Measurements from ENCODE around the gene ELL.
A peak's percentile ranks its signal among the peaks of the same experiment; 100 is the strongest.

Gene ELL

DNA sequence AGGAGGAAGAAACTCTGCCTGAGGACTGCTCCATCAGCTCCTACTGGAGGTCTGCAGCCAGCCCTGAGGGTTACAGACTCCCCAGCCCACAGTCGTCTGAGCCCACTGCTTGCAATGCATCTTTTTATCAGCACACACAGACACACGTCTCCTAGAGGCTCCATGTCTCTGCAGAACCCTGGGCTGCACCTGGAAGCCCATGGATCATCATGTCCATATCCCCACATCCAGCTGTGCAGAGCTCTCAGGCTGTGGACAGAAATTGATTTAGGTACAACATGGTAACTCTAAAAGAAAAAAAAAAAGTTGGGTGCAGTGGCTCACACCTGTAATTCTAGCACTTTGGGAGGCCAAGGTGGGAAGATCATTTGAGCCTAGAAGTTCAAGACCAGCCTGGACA, 51.1 kb downstream of the ELL start:
- Histone ChIP-seq H3K9ac (ENCODE audit: low read depth, low read length) (no peak overlapping the region), H3K36me3 (ENCODE audit: insufficient read depth, low read length) (peaks cover 24% of the 10 kb centered on the region), H3K27me3 (ENCODE audit: control insufficient read depth, insufficient read depth, low read length) (no peaks in the 10 kb centered on the region), H3K9me3 (replicated peaks; ENCODE audit: low read length) (no peaks in the 10 kb centered on the region), H3K4me3 (ENCODE audit: low read length) (no peak overlapping the region), H3K4me2 (ENCODE audit: low read length) (no peak overlapping the region), H3K4me1 (ENCODE audit: control insufficient read depth, insufficient read depth, low read length) (peaks cover 12% of the 10 kb centered on the region)

DNA sequence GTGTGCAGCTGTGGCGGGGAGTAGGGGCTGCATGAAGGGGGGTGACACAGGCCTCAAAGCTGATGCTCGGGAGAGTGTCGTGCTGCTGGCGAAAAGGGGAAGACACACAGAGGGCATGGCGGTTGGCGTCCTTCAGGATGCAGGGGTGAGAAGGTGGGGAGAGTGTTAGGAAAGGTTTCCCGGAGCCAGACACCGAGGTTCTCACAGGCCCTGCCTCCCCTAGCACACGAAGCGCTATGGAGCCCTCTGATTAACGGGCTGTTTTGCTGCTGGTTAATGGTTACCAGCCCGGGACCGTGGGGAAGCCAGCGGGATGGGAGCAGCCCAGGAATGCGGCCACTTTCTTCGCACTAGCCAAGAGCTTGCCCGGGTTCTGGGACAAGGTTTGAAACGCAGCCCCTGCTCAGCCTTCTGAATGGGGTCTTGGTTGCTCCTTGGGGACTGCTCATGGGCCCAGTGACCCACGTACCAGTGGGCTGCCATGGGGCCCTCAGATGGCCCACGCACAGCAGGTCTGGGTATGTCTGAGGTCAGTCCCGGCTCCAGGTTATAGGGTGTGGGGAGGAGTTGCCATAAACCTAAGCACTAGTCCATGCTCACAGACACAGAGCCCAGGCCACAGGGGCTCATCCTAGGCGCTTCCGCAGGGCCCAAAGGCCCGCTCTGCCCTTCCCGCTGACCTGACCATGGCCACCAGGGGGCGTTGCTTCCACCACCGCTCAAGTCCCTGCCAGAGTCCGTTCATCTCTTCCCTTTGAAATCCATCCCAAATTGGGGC, 52.6 kb downstream of the ELL start:
- H3K4me3 ChIP-seq (ENCODE audit: low read length) = no peak overlapping the region
- H3K36me3 ChIP-seq (ENCODE audit: insufficient read depth, low read length) = peaks cover 34% of the 10 kb centered on the region
- peak overlapping the region; percentile 5 for H3K9ac ChIP-seq (ENCODE audit: low read depth, low read length)

DNA sequence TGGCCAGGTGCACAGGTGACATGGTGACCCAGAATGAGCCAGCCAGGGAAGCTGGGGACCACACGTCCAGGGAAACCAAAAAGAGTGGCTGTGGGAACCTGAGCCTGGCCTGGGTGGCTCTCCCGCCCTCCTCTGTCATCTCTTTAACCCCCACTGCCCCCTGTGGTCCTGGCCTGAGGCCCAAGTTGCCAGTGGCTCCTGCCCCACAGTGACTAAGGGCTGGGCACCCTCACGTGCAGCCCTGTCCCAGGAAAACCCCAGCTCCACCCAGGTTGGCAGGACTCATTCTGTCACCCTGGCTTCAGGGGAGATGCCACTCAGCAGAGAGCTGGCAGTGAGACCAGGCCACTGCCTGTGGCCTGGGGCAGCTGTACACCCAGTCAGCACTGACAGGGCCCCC, 53.4 kb downstream of the ELL start:
- H3K27me3 ChIP-seq (ENCODE audit: control insufficient read depth, insufficient read depth, low read length) = no peaks in the 10 kb centered on the region
- H3K9ac ChIP-seq (ENCODE audit: low read depth, low read length) = no peak overlapping the region
- peaks cover 29% of the 10 kb centered on the region for H3K4me1 ChIP-seq (ENCODE audit: control insufficient read depth, insufficient read depth, low read length)
- peaks cover 37% of the 10 kb centered on the region for H3K36me3 ChIP-seq (ENCODE audit: insufficient read depth, low read length)
- H3K4me3 ChIP-seq (ENCODE audit: low read length) = no peak overlapping the region
- no peak overlapping the region for H3K4me2 ChIP-seq (ENCODE audit: low read length)
- H3K9me3 ChIP-seq (replicated peaks; ENCODE audit: low read length) = no peaks in the 10 kb centered on the region

More for the DNA sequence above, 52.6 kb downstream of the ELL start:
- Histone ChIP-seq H3K27me3 (ENCODE audit: control insufficient read depth, insufficient read depth, low read length) (no peaks in the 10 kb centered on the region), H3K9me3 (replicated peaks; ENCODE audit: low read length) (no peaks in the 10 kb centered on the region), H3K4me1 (ENCODE audit: control insufficient read depth, insufficient read depth, low read length) (peaks cover 24% of the 10 kb centered on the region), H3K4me2 (ENCODE audit: low read length) (no peak overlapping the region)

DNA sequence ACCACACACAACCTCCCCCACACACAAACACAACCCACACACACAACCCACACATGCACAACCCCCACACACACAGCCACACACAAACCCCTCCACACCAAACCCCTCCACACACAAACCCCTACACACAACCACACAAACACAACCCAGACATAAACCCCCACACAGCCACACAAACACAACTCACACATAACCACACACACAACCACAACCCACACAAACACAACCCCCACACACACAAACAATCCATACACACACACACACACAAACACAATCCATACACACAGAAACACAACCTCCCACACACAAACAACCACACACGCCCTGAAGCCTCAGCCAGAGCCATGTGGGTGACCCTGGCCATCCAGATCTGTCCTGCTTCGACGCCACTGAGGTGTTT, 53.9 kb downstream of the ELL start:
- H3K36me3 ChIP-seq (ENCODE audit: insufficient read depth, low read length) = peaks cover 38% of the 10 kb centered on the region
- H3K27me3 ChIP-seq (ENCODE audit: control insufficient read depth, insufficient read depth, low read length) = no peaks in the 10 kb centered on the region
- no peak overlapping the region for H3K9ac ChIP-seq (ENCODE audit: low read depth, low read length)
- H3K9me3 ChIP-seq (replicated peaks; ENCODE audit: low read length) = no peaks in the 10 kb centered on the region
- peaks cover 29% of the 10 kb centered on the region for H3K4me1 ChIP-seq (ENCODE audit: control insufficient read depth, insufficient read depth, low read length)
- no peak overlapping the region for H3K4me3 ChIP-seq (ENCODE audit: low read length)
- H3K4me2 ChIP-seq (ENCODE audit: low read length) = no peak overlapping the region

DNA sequence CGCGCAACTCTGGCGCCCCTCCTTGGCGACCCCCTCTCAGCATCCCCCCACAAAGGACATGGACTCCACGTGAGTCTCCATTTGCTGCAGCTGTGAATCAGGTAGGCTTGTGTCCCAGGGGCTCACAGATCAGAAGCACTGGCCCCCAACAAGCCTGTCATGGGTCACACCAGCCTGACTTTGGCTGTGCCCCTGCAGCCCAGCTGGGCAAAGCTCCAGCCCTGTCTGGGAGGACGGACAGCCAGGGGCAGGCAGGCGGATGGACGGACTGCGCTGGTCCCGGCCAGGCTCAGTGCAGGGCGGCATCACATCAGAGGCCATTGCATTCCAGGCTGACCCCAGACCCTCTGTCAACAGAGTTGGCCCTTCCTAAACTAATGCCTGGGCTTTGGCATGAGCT, 55.5 kb downstream of the ELL start:
- Histone ChIP-seq H3K9me3 (replicated peaks; ENCODE audit: low read length) (no peaks in the 10 kb centered on the region), H3K36me3 (ENCODE audit: insufficient read depth, low read length) (peaks cover 52% of the 10 kb centered on the region), H3K9ac (ENCODE audit: low read depth, low read length) (no peak overlapping the region), H3K4me1 (ENCODE audit: control insufficient read depth, insufficient read depth, low read length) (peaks cover 33% of the 10 kb centered on the region), H3K4me3 (ENCODE audit: low read length) (no peak overlapping the region), H3K4me2 (ENCODE audit: low read length) (no peak overlapping the region), H3K27me3 (ENCODE audit: control insufficient read depth, insufficient read depth, low read length) (no peaks in the 10 kb centered on the region)

DNA sequence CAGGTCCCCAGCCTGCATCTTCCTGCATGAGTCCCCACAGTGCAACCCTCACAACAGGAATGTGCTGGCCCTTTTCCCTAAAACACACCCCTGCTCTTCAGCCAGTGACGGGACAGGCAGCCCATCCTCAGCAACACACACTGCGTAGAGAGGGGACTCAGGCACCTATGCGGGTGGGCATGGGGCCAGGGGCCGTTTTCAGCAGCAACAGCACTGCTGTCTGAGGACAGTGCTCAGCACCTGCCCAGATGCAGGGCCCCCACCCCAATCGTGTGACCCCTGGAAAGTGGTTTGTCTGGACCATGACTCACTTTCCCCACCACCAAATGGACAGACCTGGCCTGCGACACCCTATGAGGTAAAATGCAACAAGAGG, 55.9 kb downstream of the ELL start:
- no peaks in the 10 kb centered on the region for H3K9me3 ChIP-seq (replicated peaks; ENCODE audit: low read length)
- peaks cover 53% of the 10 kb centered on the region for H3K36me3 ChIP-seq (ENCODE audit: insufficient read depth, low read length)
- H3K9ac ChIP-seq (ENCODE audit: low read depth, low read length) = no peak overlapping the region
- peaks cover 38% of the 10 kb centered on the region for H3K4me1 ChIP-seq (ENCODE audit: control insufficient read depth, insufficient read depth, low read length)
- no peak overlapping the region for H3K4me3 ChIP-seq (ENCODE audit: low read length)
- no peaks in the 10 kb centered on the region for H3K27me3 ChIP-seq (ENCODE audit: control insufficient read depth, insufficient read depth, low read length)
- H3K4me2 ChIP-seq (ENCODE audit: low read length) = no peak overlapping the region

DNA sequence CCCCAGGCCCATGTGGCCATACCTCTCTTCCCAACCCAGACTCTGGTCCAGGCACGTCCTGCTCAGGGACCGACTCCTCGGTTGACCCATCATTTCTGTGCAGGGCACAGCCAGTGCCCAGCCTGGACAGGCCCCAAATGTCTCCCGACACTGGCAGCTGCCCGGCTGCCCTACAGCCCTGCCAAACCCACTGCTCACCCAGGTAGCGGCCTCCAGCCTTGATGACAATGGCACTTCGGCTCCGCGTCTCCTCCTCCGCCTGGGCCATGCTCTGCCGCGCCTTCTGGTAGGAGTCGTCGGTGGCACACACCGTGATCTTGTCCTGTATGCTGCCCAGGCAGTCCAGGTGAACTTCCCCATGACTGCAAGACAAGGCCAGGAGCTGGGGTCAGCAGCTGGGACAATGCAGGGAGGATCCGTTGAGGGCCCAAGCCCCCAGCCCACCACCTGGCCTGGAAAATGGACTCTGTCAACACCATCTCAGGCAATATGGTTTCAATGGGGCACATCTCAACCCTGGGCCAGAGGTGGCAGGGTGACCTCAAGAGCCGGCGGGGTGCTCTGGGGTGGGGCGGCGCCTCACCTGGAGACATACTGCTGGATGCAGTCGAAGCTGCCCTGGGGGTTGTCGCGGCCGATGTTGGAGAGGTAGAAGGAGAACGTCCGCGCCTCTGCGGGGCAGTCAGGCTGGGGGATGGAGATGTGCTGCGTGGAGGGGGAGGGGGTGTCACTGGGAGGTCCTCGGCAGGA, 56.5 kb downstream of the ELL start:
- peaks cover 42% of the 10 kb centered on the region for H3K4me1 ChIP-seq (ENCODE audit: control insufficient read depth, insufficient read depth, low read length)
- peak overlapping the region; percentile 4 for H3K9ac ChIP-seq (ENCODE audit: low read depth, low read length)
- H3K27me3 ChIP-seq (ENCODE audit: control insufficient read depth, insufficient read depth, low read length) = no peaks in the 10 kb centered on the region
- H3K9me3 ChIP-seq (replicated peaks; ENCODE audit: low read length) = no peaks in the 10 kb centered on the region
- no peak overlapping the region for H3K4me2 ChIP-seq (ENCODE audit: low read length)
- H3K4me3 ChIP-seq (ENCODE audit: low read length) = no peak overlapping the region
- H3K36me3 ChIP-seq (ENCODE audit: insufficient read depth, low read length) = peaks cover 54% of the 10 kb centered on the region

DNA sequence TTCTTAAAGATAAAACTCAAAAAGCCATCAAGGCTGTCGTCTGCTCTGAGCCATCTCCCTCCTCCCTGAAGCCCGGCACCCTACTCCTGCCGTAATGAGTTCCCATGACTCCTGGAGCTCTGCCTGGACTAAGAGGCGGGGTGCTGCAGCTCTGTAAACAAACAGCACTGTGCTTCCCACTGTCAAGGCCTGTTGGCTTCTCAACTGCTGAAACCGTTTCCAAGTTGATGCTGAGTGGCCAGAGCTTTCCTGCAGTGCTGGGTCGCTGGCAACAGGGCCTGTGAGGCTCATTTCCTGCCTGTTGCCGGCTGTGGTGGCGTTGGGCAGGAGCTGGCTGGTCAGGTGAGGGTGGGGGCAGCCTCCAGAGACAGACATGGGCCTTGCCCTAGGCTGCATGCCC, 57.2 kb downstream of the ELL start:
- peak overlapping the region; percentile 4 for H3K9ac ChIP-seq (ENCODE audit: low read depth, low read length)
- no peak overlapping the region for H3K4me2 ChIP-seq (ENCODE audit: low read length)
- H3K4me3 ChIP-seq (ENCODE audit: low read length) = no peak overlapping the region
- H3K27me3 ChIP-seq (ENCODE audit: control insufficient read depth, insufficient read depth, low read length) = no peaks in the 10 kb centered on the region
- H3K36me3 ChIP-seq (ENCODE audit: insufficient read depth, low read length) = peaks cover 51% of the 10 kb centered on the region
- H3K4me1 ChIP-seq (ENCODE audit: control insufficient read depth, insufficient read depth, low read length) = peaks cover 40% of the 10 kb centered on the region
- H3K9me3 ChIP-seq (replicated peaks; ENCODE audit: low read length) = no peaks in the 10 kb centered on the region

DNA sequence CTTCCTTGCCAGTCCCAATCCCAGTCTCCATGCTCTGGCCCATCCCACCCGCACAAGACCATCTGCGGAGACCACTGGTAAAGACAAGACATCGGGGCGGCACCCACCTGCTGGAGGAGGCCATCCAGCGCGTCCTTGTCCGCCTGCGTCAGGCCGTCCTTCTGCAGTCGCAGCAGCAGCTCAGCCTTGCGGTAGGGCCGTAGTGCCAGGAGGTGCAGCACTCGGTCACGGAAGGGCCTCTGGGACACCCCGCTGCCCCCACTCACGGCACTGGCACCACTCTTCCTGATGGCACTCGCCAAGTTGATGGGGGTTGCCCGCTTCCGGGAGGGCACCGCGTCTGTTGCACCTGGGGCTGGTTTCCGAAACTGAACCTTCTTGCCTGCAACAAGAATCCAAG, 60.4 kb downstream of the ELL start:
- no peak overlapping the region for H3K4me3 ChIP-seq (ENCODE audit: low read length)
- H3K9me3 ChIP-seq (replicated peaks; ENCODE audit: low read length) = no peaks in the 10 kb centered on the region
- no peak overlapping the region for H3K9ac ChIP-seq (ENCODE audit: low read depth, low read length)
- no peak overlapping the region for H3K4me2 ChIP-seq (ENCODE audit: low read length)
- no peaks in the 10 kb centered on the region for H3K27me3 ChIP-seq (ENCODE audit: control insufficient read depth, insufficient read depth, low read length)
- peaks cover 63% of the 10 kb centered on the region for H3K36me3 ChIP-seq (ENCODE audit: insufficient read depth, low read length)
- peaks cover 57% of the 10 kb centered on the region for H3K4me1 ChIP-seq (ENCODE audit: control insufficient read depth, insufficient read depth, low read length)

DNA sequence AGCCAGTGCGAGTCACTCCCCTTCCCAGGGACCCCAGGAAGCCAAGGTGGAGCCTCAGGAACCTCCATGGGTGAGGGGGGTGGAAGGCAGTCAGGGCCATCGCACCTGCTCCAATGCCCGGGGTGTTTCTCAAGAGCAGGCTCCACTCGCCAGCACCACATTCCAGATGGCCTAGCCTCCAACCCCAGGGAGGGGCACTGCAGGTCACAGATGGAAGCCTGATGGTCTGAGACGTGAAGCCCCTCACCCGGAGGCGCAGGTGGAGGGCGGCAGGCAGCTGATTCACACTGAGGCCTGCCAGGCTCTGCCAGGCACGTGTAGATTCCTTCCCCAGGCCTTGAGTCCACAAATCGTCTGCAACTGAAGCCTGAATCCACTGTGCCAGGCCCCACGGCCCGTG, 61.0 kb downstream of the ELL start:
- no peaks in the 10 kb centered on the region for H3K27me3 ChIP-seq (ENCODE audit: control insufficient read depth, insufficient read depth, low read length)
- peak overlapping the region; percentile 65 for H3K4me2 ChIP-seq (ENCODE audit: low read length)
- H3K9ac ChIP-seq (ENCODE audit: low read depth, low read length) = no peak overlapping the region
- H3K4me3 ChIP-seq (ENCODE audit: low read length) = no peak overlapping the region
- H3K4me1 ChIP-seq (ENCODE audit: control insufficient read depth, insufficient read depth, low read length) = peaks cover 58% of the 10 kb centered on the region
- H3K9me3 ChIP-seq (replicated peaks; ENCODE audit: low read length) = no peaks in the 10 kb centered on the region
- peaks cover 69% of the 10 kb centered on the region for H3K36me3 ChIP-seq (ENCODE audit: insufficient read depth, low read length)

DNA sequence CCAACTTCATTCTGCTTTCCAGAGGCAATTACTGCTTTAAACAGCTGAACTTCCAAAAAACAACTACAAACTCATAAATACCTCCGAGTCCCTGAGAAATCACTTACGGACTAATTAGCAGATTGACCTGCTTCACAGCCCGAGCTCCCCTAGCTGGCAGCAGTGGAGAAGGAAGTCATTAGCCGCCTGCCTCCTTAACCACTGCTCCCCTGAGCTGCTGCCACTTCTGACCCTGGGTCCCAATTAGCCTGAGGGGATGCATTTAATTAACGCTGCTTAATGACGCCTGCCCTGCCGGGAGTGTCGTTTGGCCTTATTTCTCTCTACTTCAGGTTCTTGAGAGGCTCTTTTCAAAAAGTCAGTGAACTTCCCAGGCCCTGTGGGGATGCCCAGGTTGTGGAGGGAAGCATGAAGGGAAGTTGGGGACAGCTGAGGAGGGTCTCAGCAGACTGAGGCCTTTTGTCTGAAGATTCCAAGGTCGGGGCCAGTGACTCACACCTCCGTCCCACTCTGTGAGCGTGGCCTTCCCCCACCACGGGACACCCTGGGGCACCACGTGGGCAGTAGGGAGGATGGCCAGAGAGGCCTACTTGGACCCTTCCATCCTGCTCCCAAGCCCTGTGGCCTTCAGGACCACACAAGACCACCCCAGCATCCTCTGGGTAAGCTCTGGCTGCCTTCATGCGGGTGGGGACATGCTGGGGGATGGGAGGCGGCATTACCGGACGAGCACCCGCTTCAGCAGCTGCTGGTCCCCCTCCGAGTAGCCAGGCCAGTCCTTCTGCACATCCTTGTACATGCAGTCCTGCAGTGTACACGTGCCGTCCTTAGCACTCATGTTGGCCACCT, 64.2 kb downstream of the ELL start:
- no peak overlapping the region for H3K4me2 ChIP-seq (ENCODE audit: low read length)
- H3K27me3 ChIP-seq (ENCODE audit: control insufficient read depth, insufficient read depth, low read length) = no peaks in the 10 kb centered on the region
- no peaks in the 10 kb centered on the region for H3K9me3 ChIP-seq (replicated peaks; ENCODE audit: low read length)
- peaks cover 54% of the 10 kb centered on the region for H3K4me1 ChIP-seq (ENCODE audit: control insufficient read depth, insufficient read depth, low read length)
- H3K4me3 ChIP-seq (ENCODE audit: low read length) = no peak overlapping the region
- H3K36me3 ChIP-seq (ENCODE audit: insufficient read depth, low read length) = peaks cover 54% of the 10 kb centered on the region
- no peak overlapping the region for H3K9ac ChIP-seq (ENCODE audit: low read depth, low read length)
